ENCODE measurements around the gene MIER3. TPM values are rescaled to one million over a fixed set of nuclear protein-coding genes. Genes with fewer than 3 reads are reported as not detected.

The MIER3 gene
- total and polyA plus RNA-seq, 4 experiments from 2014 or later: 5.5 to 32.8 (median 17.9) TPM

- peaks cover 2 to 6% (median 4%) of the 10 kb centered on the region in 4 donors for H3K4me1 Mint-ChIP-seq
- ChIA-PET POLR2A (ENCODE audit: partially characterized antibody) (interaction anchor here (0.7 to 1.1 kb wide), 2 partner anchors 10 to 630 kb away, joined by 3 to 4 read pairs; no protein-coding TSS in a partner anchor), CTCF (ENCODE audit: partially characterized antibody) (interaction anchor here (0.8 to 9.0 kb wide), 28 partner anchors 10 to 638 kb away, joined by 3 to 143 read pairs (median 4); partner anchors contain the start of gene SETD9)
- Histone ChIP-seq H3K36me3 (ENCODE audit: insufficient read depth, low read length) (no peaks in the 10 kb centered on the region), H3K9me3 (ENCODE audit: control insufficient read depth in 1 of 2, low read length in 2 of 2) (no peaks in the 10 kb centered on the region), H3K27me3 (ENCODE audit: insufficient read depth, low read length) (no peaks in the 10 kb centered on the region), H3K27ac (ENCODE audit: low read depth, low read length) (no peak overlapping the region), H3K4me3 (ENCODE audit: low read length in 2 of 2) (no peak overlapping the region), H3K4me1 (ENCODE audit: insufficient read depth, low read length) (no peaks in the 10 kb centered on the region)
- no peak overlapping the region for H3K4me3 Mint-ChIP-seq
- intact Hi-C loops (cut with micrococcal nuclease): loop anchor here (2.0 to 5.0 kb wide), 2 partner anchors 397 to 1560 kb away; partner anchors contain the start of gene PLK2
- H3K27ac Mint-ChIP-seq: no peak overlapping the region
- peaks cover 0 to 2% (median 0%) of the 10 kb centered on the region in 8 donors for H3K9me3 Mint-ChIP-seq
- no peaks in the 10 kb centered on the region for H3K27me3 Mint-ChIP-seq
- H3K36me3 Mint-ChIP-seq: peaks cover 7 to 13% of the 10 kb centered on the region in 2 donors
- DNase-seq: no peak
Measured at GRCh38 chr5:56900395-56900794, 51.5 kb downstream of the MIER3 start.

- Histone ChIP-seq H3K36me3 (ENCODE audit: insufficient read depth, low read length) (peaks cover 13% of the 10 kb centered on the region), H3K4me1 (ENCODE audit: insufficient read depth, low read length) (no peaks in the 10 kb centered on the region), H3K9me3 (ENCODE audit: control insufficient read depth in 1 of 2, low read length in 2 of 2) (no peaks in the 10 kb centered on the region), H3K27ac (ENCODE audit: low read depth, low read length) (no peak overlapping the region), H3K27me3 (ENCODE audit: insufficient read depth, low read length) (no peaks in the 10 kb centered on the region), H3K4me3 (ENCODE audit: low read length in 2 of 2) (no peak overlapping the region)
- H3K36me3 Mint-ChIP-seq: peaks cover 17 to 32% of the 10 kb centered on the region in 2 donors
- peak overlapping the region in 2 of 7 donors; percentile 14 to 66 for H3K27ac Mint-ChIP-seq
- ChIA-PET POLR2A (ENCODE audit: partially characterized antibody) (interaction anchor here (1.1 to 1.2 kb wide), 2 partner anchors 222 to 275 kb away, joined by 3 read pairs; partner anchors contain the start of gene GPBP1), CTCF (ENCODE audit: partially characterized antibody) (interaction anchor here (1.2 to 9.0 kb wide), 5 partner anchors 18 to 627 kb away, joined by 3 to 143 read pairs (median 51); no protein-coding TSS in a partner anchor)
- H3K4me1 Mint-ChIP-seq: peaks cover 5 to 10% (median 9%) of the 10 kb centered on the region in 4 donors
- no peak for DNase-seq
- H3K4me3 Mint-ChIP-seq: peak overlapping the region in 1 of 8 donors; percentile 19
- H3K27me3 Mint-ChIP-seq: no peaks in the 10 kb centered on the region
- intact Hi-C loops (cut with micrococcal nuclease): no loop called here
- no peaks in the 10 kb centered on the region for H3K9me3 Mint-ChIP-seq
Measured at GRCh38 chr5:56898213-56898612, 53.7 kb downstream of the MIER3 start.

- Histone ChIP-seq H3K4me3 (ENCODE audit: low read length in 2 of 2) (no peak overlapping the region), H3K27me3 (ENCODE audit: insufficient read depth, low read length) (no peaks in the 10 kb centered on the region), H3K36me3 (ENCODE audit: insufficient read depth, low read length) (peaks cover 16% of the 10 kb centered on the region), H3K4me1 (ENCODE audit: insufficient read depth, low read length) (no peaks in the 10 kb centered on the region), H3K9me3 (ENCODE audit: control insufficient read depth in 1 of 2, low read length in 2 of 2) (no peaks in the 10 kb centered on the region), H3K27ac (ENCODE audit: low read depth, low read length) (no peak overlapping the region)
- no peaks in the 10 kb centered on the region for H3K9me3 Mint-ChIP-seq
- CTCF ChIA-PET (ENCODE audit: partially characterized antibody): interaction anchor here (1.0 to 9.0 kb wide), 8 partner anchors 11 to 629 kb away, joined by 3 to 143 read pairs (median 4); no protein-coding TSS in a partner anchor
- no peak overlapping the region for H3K4me3 Mint-ChIP-seq
- H3K4me1 Mint-ChIP-seq: peaks cover 5 to 19% (median 10%) of the 10 kb centered on the region in 4 donors
- POLR2A ChIA-PET (ENCODE audit: partially characterized antibody): interaction anchor here (1.1 to 1.6 kb wide), 2 partner anchors 14 to 223 kb away, joined by 3 to 4 read pairs; no protein-coding TSS in a partner anchor
- intact Hi-C loops (cut with micrococcal nuclease): no loop called here
- H3K27me3 Mint-ChIP-seq: no peaks in the 10 kb centered on the region
- DNase-seq: no peak
- peak overlapping the region in 4 of 7 donors; percentile 20 to 61 (median 23) for H3K27ac Mint-ChIP-seq
- peaks cover 26 to 43% of the 10 kb centered on the region in 2 donors for H3K36me3 Mint-ChIP-seq
Measured at GRCh38 chr5:56896763-56897162, 55.2 kb downstream of the MIER3 start.

GRCh38 chr5:56893251-56893951 lies 58.5 kb downstream of the MIER3 start:
- POLR2A ChIA-PET (ENCODE audit: partially characterized antibody): no interaction called here
- H3K9me3 ChIP-seq (ENCODE audit: control insufficient read depth in 1 of 2, low read length in 2 of 2): no peaks in the 10 kb centered on the region
- intact Hi-C loops (cut with micrococcal nuclease): loop anchor here (2.0 kb wide), 1 partner anchor 623 kb away; no protein-coding TSS in a partner anchor
- no peak overlapping the region for H3K27ac ChIP-seq (ENCODE audit: low read depth, low read length)
- peaks cover 41% of the 10 kb centered on the region for H3K36me3 ChIP-seq (ENCODE audit: insufficient read depth, low read length)
- Mint-ChIP-seq H3K27ac (peak overlapping the region in 3 of 7 donors; percentile 21 to 70 (median 42)), H3K4me3 (no peak overlapping the region), H3K4me1 (peaks cover 8 to 26% (median 11%) of the 10 kb centered on the region in 4 donors), H3K36me3 (peaks cover 54 to 74% of the 10 kb centered on the region in 2 donors), H3K27me3 (no peaks in the 10 kb centered on the region), H3K9me3 (no peaks in the 10 kb centered on the region)
- H3K4me3 ChIP-seq (ENCODE audit: low read length in 2 of 2): no peak overlapping the region
- no peaks in the 10 kb centered on the region for H3K4me1 ChIP-seq (ENCODE audit: insufficient read depth, low read length)
- no peak for DNase-seq
- CTCF ChIA-PET (ENCODE audit: partially characterized antibody): interaction anchor here (0.6 to 2.1 kb wide), 4 partner anchors 245 to 629 kb away, joined by 3 to 4 read pairs (median 4); no protein-coding TSS in a partner anchor
- no peaks in the 10 kb centered on the region for H3K27me3 ChIP-seq (ENCODE audit: insufficient read depth, low read length)

GRCh38 chr5:56881571-56881970 lies 70.4 kb downstream of the MIER3 start:
- H3K4me1 ChIP-seq (ENCODE audit: insufficient read depth, low read length): peaks cover 13% of the 10 kb centered on the region
- no peak overlapping the region for H3K4me3 ChIP-seq (ENCODE audit: low read length in 2 of 2)
- no peaks in the 10 kb centered on the region for H3K27me3 ChIP-seq (ENCODE audit: insufficient read depth, low read length)
- no peaks in the 10 kb centered on the region for H3K9me3 Mint-ChIP-seq
- H3K4me1 Mint-ChIP-seq: peaks cover 11 to 34% (median 23%) of the 10 kb centered on the region in 4 donors
- peak overlapping the region in 2 of 7 donors; percentile 38 to 43 for H3K27ac Mint-ChIP-seq
- peaks cover 71 to 90% of the 10 kb centered on the region in 2 donors for H3K36me3 Mint-ChIP-seq
- DNase-seq: no peak
- intact Hi-C loops (cut with micrococcal nuclease): no loop called here
- ChIA-PET POLR2A (ENCODE audit: partially characterized antibody) (no interaction called here), CTCF (ENCODE audit: partially characterized antibody) (no interaction called here)
- H3K9me3 ChIP-seq (ENCODE audit: control insufficient read depth in 1 of 2, low read length in 2 of 2): no peaks in the 10 kb centered on the region
- no peak overlapping the region for H3K4me3 Mint-ChIP-seq
- no peak overlapping the region for H3K27ac ChIP-seq (ENCODE audit: low read depth, low read length)
- H3K27me3 Mint-ChIP-seq: no peaks in the 10 kb centered on the region
- H3K36me3 ChIP-seq (ENCODE audit: insufficient read depth, low read length): peaks cover 82% of the 10 kb centered on the region

DNA sequence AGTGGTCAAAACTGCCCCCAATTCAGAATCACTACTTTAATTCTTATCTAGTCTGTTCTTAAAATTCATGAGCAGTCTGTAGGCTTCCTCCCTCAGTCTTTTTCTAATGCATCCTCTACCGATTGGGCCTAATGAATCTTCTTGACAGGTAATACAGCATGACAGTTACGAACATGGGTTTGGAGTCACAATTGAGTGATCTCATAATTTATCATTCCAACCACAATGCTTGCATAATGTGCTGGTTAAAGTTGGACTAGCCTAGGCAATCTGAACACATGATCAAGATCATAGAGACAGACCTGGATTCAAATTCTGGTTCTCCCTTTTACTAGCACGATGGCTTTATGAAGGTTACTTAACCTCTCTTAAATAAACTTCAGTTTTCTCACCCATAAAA lies 75.6 kb downstream of the MIER3 start:
- peaks cover 74 to 89% of the 10 kb centered on the region in 2 donors for H3K36me3 Mint-ChIP-seq
- ChIA-PET CTCF (ENCODE audit: partially characterized antibody) (no interaction called here), POLR2A (ENCODE audit: partially characterized antibody) (no interaction called here)
- peak overlapping the region in 2 of 7 donors; percentile 0 to 43 for H3K27ac Mint-ChIP-seq
- Histone ChIP-seq H3K27me3 (ENCODE audit: insufficient read depth, low read length) (no peaks in the 10 kb centered on the region), H3K36me3 (ENCODE audit: insufficient read depth, low read length) (peaks cover 80% of the 10 kb centered on the region), H3K9me3 (ENCODE audit: control insufficient read depth in 1 of 2, low read length in 2 of 2) (no peaks in the 10 kb centered on the region), H3K27ac (ENCODE audit: low read depth, low read length) (no peak overlapping the region), H3K4me1 (ENCODE audit: insufficient read depth, low read length) (peaks cover 21% of the 10 kb centered on the region), H3K4me3 (ENCODE audit: low read length in 2 of 2) (no peak overlapping the region)
- H3K27me3 Mint-ChIP-seq: no peaks in the 10 kb centered on the region
- no peak for DNase-seq
- H3K4me3 Mint-ChIP-seq: no peak overlapping the region
- intact Hi-C loops (cut with micrococcal nuclease): no loop called here
- H3K9me3 Mint-ChIP-seq: no peaks in the 10 kb centered on the region
- peaks cover 28 to 45% (median 30%) of the 10 kb centered on the region in 4 donors for H3K4me1 Mint-ChIP-seq

GRCh38 chr5:56873056-56873455 lies 78.9 kb downstream of the MIER3 start:
- H3K36me3 Mint-ChIP-seq: peaks cover 71 to 87% of the 10 kb centered on the region in 2 donors
- Histone ChIP-seq H3K4me1 (ENCODE audit: insufficient read depth, low read length) (peaks cover 21% of the 10 kb centered on the region), H3K27ac (ENCODE audit: low read depth, low read length) (no peak overlapping the region), H3K9me3 (ENCODE audit: control insufficient read depth in 1 of 2, low read length in 2 of 2) (no peaks in the 10 kb centered on the region), H3K36me3 (ENCODE audit: insufficient read depth, low read length) (peaks cover 79% of the 10 kb centered on the region), H3K27me3 (ENCODE audit: insufficient read depth, low read length) (no peaks in the 10 kb centered on the region), H3K4me3 (ENCODE audit: low read length in 2 of 2) (no peak overlapping the region)
- peak overlapping the region in 5 of 7 donors; percentile 23 to 92 (median 83) for H3K27ac Mint-ChIP-seq
- peaks cover 27 to 47% (median 33%) of the 10 kb centered on the region in 4 donors for H3K4me1 Mint-ChIP-seq
- ChIA-PET POLR2A (ENCODE audit: partially characterized antibody) (no interaction called here), CTCF (ENCODE audit: partially characterized antibody) (interaction anchor here (1.0 to 3.1 kb wide), 6 partner anchors 15 to 612 kb away, joined by 3 to 14 read pairs (median 4); no protein-coding TSS in a partner anchor)
- no peaks in the 10 kb centered on the region for H3K27me3 Mint-ChIP-seq
- peak overlapping the region in 2 of 8 donors; percentile 31 to 35 for H3K4me3 Mint-ChIP-seq
- DNase-seq: no peak
- intact Hi-C loops (cut with micrococcal nuclease): no loop called here
- no peaks in the 10 kb centered on the region for H3K9me3 Mint-ChIP-seq

Data from CD4-positive, alpha-beta memory T cell (primary cell).